HG02970 (cell line): ENCODE results near the gene DNAJC28.
A peak's percentile ranks its signal among the peaks of the same experiment; 100 is the strongest.

Experiments used
- ATAC-seq: cut with Tn5 transposase; IDR thresholded peaks from one replicate; pipeline ENCODE4 v1.9.1; 2021; ENCODE audit warnings: mild to moderate bottlenecking, moderate library complexity, moderate number of reproducible peaks; ENCODE audit not compliant: unreplicated experiment, low FRiP score

Gene DNAJC28

DNA sequence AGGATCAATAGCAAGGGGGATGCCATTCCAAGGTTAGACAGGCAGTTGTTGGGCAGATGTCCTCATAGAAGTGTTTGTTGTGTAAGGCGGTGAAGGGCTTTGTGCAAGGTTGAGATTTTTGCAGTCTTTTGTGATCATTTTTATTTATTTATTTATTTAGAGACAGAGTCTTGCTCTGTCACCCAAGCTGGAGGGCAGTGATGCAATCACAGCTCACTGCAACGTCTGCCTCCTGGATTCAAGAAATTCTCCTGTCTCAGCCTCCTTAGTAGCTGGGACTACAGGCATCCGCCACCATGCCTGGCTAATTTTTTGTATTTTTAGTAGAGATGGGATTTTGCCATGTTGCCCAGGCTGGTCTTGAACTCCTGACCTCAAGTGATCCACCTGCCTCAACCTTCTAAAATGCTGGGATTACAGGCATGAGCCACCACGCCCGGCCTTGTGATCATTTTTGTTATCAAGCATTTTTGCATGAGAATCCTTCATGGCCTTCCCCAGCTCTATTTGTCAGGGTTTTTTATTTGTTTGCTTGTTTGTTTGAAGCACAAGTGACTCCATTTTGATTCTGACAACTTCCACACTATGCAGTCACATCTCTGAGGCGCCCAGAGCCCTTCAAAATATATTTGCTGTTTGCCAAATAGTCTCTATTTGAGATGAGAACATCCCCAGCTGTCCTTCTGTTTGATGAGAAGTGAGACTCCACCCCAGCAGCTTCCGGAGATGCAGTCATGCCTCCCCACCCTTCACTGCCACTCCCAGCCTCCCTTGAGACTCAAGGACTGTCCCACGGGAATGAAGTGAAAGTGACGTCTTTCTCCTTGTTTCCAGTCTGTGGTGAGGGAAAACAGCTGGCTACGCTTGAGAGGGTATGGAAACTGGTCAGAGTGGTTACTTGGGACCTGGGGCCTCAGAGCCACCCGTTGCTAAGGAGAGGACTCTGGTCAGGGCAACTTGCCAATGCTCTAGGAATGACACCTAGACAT, 49.7 kb downstream of the DNAJC28 start:
- peak; percentile 47 for ATAC-seq
